ENCODE measurements around the gene XPNPEP2.

Gene XPNPEP2

DNA sequence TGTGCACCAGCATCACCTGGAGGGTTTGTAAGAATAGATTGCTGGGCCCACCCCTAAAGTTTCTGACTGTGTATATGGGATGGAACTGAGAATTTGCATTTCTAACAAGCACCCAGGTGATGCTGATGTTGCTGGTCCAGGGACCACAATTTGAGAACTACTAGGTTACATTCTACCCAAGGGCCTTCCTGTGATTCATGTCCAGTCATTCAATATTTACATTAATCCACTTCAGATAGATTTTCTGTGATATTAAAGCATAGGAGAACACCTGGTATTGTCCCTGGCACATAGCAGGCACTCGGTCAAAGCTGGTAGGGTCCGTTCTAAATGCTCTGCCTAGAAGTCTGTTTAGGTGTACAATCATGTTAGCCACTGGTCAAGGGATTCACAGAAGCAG lies 19.5 kb upstream of the XPNPEP2 start:
- H3K27me3 ChIP-seq (ENCODE audit: insufficient read depth, low read length), result no peaks in the 10 kb centered on the region
- no peak overlapping the region for H3K4me2 ChIP-seq (ENCODE audit: low read length)
- no CpG with 5 or more reads among the region's 2 CpGs for WGBS (ENCODE audit: extremely low coverage, insufficient coverage, insufficient read length)
- no peak overlapping the region for H4K91ac ChIP-seq (ENCODE audit: low read depth, low read length)
- no peaks in the 10 kb centered on the region for H3K9me3 ChIP-seq (ENCODE audit: insufficient read depth, low read depth, low read length)
- no peak for DNase-seq
- H2AFZ ChIP-seq (ENCODE audit: insufficient read depth, low read length, poor library complexity), result no peak overlapping the region
- no peak overlapping the region for H3K27ac ChIP-seq (ENCODE audit: low read depth, low read length)
- H3K79me1 ChIP-seq (ENCODE audit: low read length), result no peaks in the 10 kb centered on the region
- H3K18ac ChIP-seq (ENCODE audit: low read length), result no peak overlapping the region
- H3K4me1 ChIP-seq (ENCODE audit: control insufficient read depth in 1 of 2, insufficient read depth in 2 of 2, low read length in 2 of 2), result peaks cover 4 to 5% of the 10 kb centered on the region in 2 experiments
- H3K36me3 ChIP-seq (ENCODE audit: control insufficient read depth in 1 of 2, insufficient read depth in 2 of 2, low read length in 2 of 2), result no peaks in the 10 kb centered on the region
- no peak overlapping the region for H3K14ac ChIP-seq (ENCODE audit: low read length)
- no peak overlapping the region for H2BK12ac ChIP-seq (ENCODE audit: low read length)
- H4K8ac ChIP-seq (ENCODE audit: low read depth, low read length), result no peak overlapping the region
- H2BK5ac ChIP-seq (ENCODE audit: low read depth, low read length, poor library complexity), result no peak overlapping the region
- no peak overlapping the region for H3K4ac ChIP-seq (ENCODE audit: low read depth, low read length)
- no peak overlapping the region for H3K23ac ChIP-seq (ENCODE audit: low read length)
- no peak overlapping the region for H2BK120ac ChIP-seq (ENCODE audit: insufficient read depth, low read length, poor library complexity)
- H3K4me3 ChIP-seq (ENCODE audit: low read depth, low read length), result no peak overlapping the region
- H2AK5ac ChIP-seq (ENCODE audit: low read length), result no peak overlapping the region
- no peak overlapping the region for H4K12ac ChIP-seq (ENCODE audit: low read depth, low read length)
- no peak overlapping the region for H3K9ac ChIP-seq (ENCODE audit: low read length)
- H3K79me2 ChIP-seq (ENCODE audit: control insufficient read depth, insufficient read depth, low read length, poor library complexity), result no peaks in the 10 kb centered on the region

- H3K9me3 ChIP-seq (ENCODE audit: insufficient read depth, low read depth, low read length), result no peaks in the 10 kb centered on the region
- no peak overlapping the region for H3K4ac ChIP-seq (ENCODE audit: low read depth, low read length)
- H3K18ac ChIP-seq (ENCODE audit: low read length), result no peak overlapping the region
- H3K4me2 ChIP-seq (ENCODE audit: low read length), result no peak overlapping the region
- H3K27me3 ChIP-seq (ENCODE audit: insufficient read depth, low read length), result no peaks in the 10 kb centered on the region
- H2AFZ ChIP-seq (ENCODE audit: insufficient read depth, low read length, poor library complexity), result no peak overlapping the region
- H3K4me1 ChIP-seq (ENCODE audit: control insufficient read depth in 1 of 2, insufficient read depth in 2 of 2, low read length in 2 of 2), result peaks cover 4 to 5% of the 10 kb centered on the region in 2 experiments
- no peak overlapping the region for H4K12ac ChIP-seq (ENCODE audit: low read depth, low read length)
- H3K4me3 ChIP-seq (ENCODE audit: low read depth, low read length), result no peak overlapping the region
- DNase-seq, result no peak
- no peak overlapping the region for H4K91ac ChIP-seq (ENCODE audit: low read depth, low read length)
- H2AK5ac ChIP-seq (ENCODE audit: low read length), result no peak overlapping the region
- no peak overlapping the region for H3K9ac ChIP-seq (ENCODE audit: low read length)
- no peak overlapping the region for H2BK5ac ChIP-seq (ENCODE audit: low read depth, low read length, poor library complexity)
- no peak overlapping the region for H3K14ac ChIP-seq (ENCODE audit: low read length)
- H3K27ac ChIP-seq (ENCODE audit: low read depth, low read length), result no peak overlapping the region
- H3K79me1 ChIP-seq (ENCODE audit: low read length), result no peaks in the 10 kb centered on the region
- whole genome bisulfite sequencing (ENCODE audit: extremely low coverage, insufficient coverage, insufficient read length), result no CpG with 5 or more reads among the region's 11 CpGs
- no peak overlapping the region for H3K23ac ChIP-seq (ENCODE audit: low read length)
- H3K36me3 ChIP-seq (ENCODE audit: control insufficient read depth in 1 of 2, insufficient read depth in 2 of 2, low read length in 2 of 2), result no peaks in the 10 kb centered on the region
- H2BK120ac ChIP-seq (ENCODE audit: insufficient read depth, low read length, poor library complexity), result no peak overlapping the region
- no peak overlapping the region for H2BK12ac ChIP-seq (ENCODE audit: low read length)
- no peaks in the 10 kb centered on the region for H3K79me2 ChIP-seq (ENCODE audit: control insufficient read depth, insufficient read depth, low read length, poor library complexity)
- H4K8ac ChIP-seq (ENCODE audit: low read depth, low read length), result no peak overlapping the region
These were observed 18.7 kb upstream of the XPNPEP2 start for GRCh38 chrX:129719931-129720530.

GRCh38 chrX:129720741-129721140 lies 18.0 kb upstream of the XPNPEP2 start:
- Histone ChIP-seq H3K14ac (ENCODE audit: low read length) (no peak overlapping the region), H3K27ac (ENCODE audit: low read depth, low read length) (no peak overlapping the region), H3K4me2 (ENCODE audit: low read length) (no peak overlapping the region), H3K23ac (ENCODE audit: low read length) (no peak overlapping the region), H2BK120ac (ENCODE audit: insufficient read depth, low read length, poor library complexity) (no peak overlapping the region), H4K91ac (ENCODE audit: low read depth, low read length) (no peak overlapping the region), H3K18ac (ENCODE audit: low read length) (no peak overlapping the region), H3K9me3 (ENCODE audit: insufficient read depth, low read depth, low read length) (no peaks in the 10 kb centered on the region), H3K36me3 (ENCODE audit: control insufficient read depth in 1 of 2, insufficient read depth in 2 of 2, low read length in 2 of 2) (no peaks in the 10 kb centered on the region), H4K12ac (ENCODE audit: low read depth, low read length) (no peak overlapping the region), H3K4me3 (ENCODE audit: low read depth, low read length) (no peak overlapping the region), H3K9ac (ENCODE audit: low read length) (no peak overlapping the region), H2AFZ (ENCODE audit: insufficient read depth, low read length, poor library complexity) (no peak overlapping the region), H2BK12ac (ENCODE audit: low read length) (no peak overlapping the region), H3K79me2 (ENCODE audit: control insufficient read depth, insufficient read depth, low read length, poor library complexity) (no peaks in the 10 kb centered on the region), H4K8ac (ENCODE audit: low read depth, low read length) (no peak overlapping the region), H2BK5ac (ENCODE audit: low read depth, low read length, poor library complexity) (no peak overlapping the region), H3K27me3 (ENCODE audit: insufficient read depth, low read length) (no peaks in the 10 kb centered on the region), H2AK5ac (ENCODE audit: low read length) (no peak overlapping the region), H3K4me1 (ENCODE audit: control insufficient read depth in 1 of 2, insufficient read depth in 2 of 2, low read length in 2 of 2) (peaks cover 4 to 5% of the 10 kb centered on the region in 2 experiments), H3K79me1 (ENCODE audit: low read length) (no peaks in the 10 kb centered on the region), H3K4ac (ENCODE audit: low read depth, low read length) (no peak overlapping the region)
- no CpG with 5 or more reads among the region's 6 CpGs for WGBS (ENCODE audit: extremely low coverage, insufficient coverage, insufficient read length)
- no peak for DNase-seq

DNA sequence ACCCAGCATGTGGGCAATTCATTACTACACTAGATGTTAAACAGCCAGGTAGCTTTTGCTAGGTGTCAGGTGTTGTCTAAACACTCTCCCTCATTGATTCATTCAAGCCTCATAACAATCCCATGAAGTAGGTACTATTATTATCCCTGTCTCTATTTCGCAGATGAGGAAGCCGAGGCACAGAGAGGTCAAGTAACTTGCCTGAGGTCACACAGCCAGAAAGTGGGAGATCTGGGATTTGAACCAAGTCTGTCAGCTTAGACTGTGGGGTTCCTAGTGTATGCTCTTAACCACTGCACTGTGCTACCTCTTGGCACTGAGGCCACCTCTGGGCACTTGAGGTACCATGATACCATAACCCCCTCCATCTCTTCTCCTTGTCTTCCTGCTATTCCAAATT lies 17.4 kb upstream of the XPNPEP2 start:
- no peaks in the 10 kb centered on the region for H3K79me2 ChIP-seq (ENCODE audit: control insufficient read depth, insufficient read depth, low read length, poor library complexity)
- H4K91ac ChIP-seq (ENCODE audit: low read depth, low read length), result no peak overlapping the region
- H3K36me3 ChIP-seq (ENCODE audit: control insufficient read depth in 1 of 2, insufficient read depth in 2 of 2, low read length in 2 of 2), result no peaks in the 10 kb centered on the region
- H3K79me1 ChIP-seq (ENCODE audit: low read length), result no peaks in the 10 kb centered on the region
- H3K4me3 ChIP-seq (ENCODE audit: low read depth, low read length), result no peak overlapping the region
- H2BK5ac ChIP-seq (ENCODE audit: low read depth, low read length, poor library complexity), result no peak overlapping the region
- no peak overlapping the region for H2AK5ac ChIP-seq (ENCODE audit: low read length)
- no peak overlapping the region for H4K8ac ChIP-seq (ENCODE audit: low read depth, low read length)
- WGBS (ENCODE audit: extremely low coverage, insufficient coverage, insufficient read length), result no CpG with 5 or more reads among the region's 2 CpGs
- peaks cover 4 to 5% of the 10 kb centered on the region in 2 experiments for H3K4me1 ChIP-seq (ENCODE audit: control insufficient read depth in 1 of 2, insufficient read depth in 2 of 2, low read length in 2 of 2)
- no peak overlapping the region for H3K18ac ChIP-seq (ENCODE audit: low read length)
- no peak overlapping the region for H2BK12ac ChIP-seq (ENCODE audit: low read length)
- H3K4ac ChIP-seq (ENCODE audit: low read depth, low read length), result no peak overlapping the region
- no peaks in the 10 kb centered on the region for H3K9me3 ChIP-seq (ENCODE audit: insufficient read depth, low read depth, low read length)
- H2AFZ ChIP-seq (ENCODE audit: insufficient read depth, low read length, poor library complexity), result no peak overlapping the region
- no peak overlapping the region for H3K27ac ChIP-seq (ENCODE audit: low read depth, low read length)
- no peak overlapping the region for H4K12ac ChIP-seq (ENCODE audit: low read depth, low read length)
- no peak overlapping the region for H3K23ac ChIP-seq (ENCODE audit: low read length)
- no peak overlapping the region for H3K9ac ChIP-seq (ENCODE audit: low read length)
- no peaks in the 10 kb centered on the region for H3K27me3 ChIP-seq (ENCODE audit: insufficient read depth, low read length)
- H3K14ac ChIP-seq (ENCODE audit: low read length), result no peak overlapping the region
- DNase-seq, result no peak
- H3K4me2 ChIP-seq (ENCODE audit: low read length), result no peak overlapping the region
- no peak overlapping the region for H2BK120ac ChIP-seq (ENCODE audit: insufficient read depth, low read length, poor library complexity)

Measured in trophoblast cell (in vitro differentiated cells and primary cell).